GM18526 (cell line): ENCODE results near the gene CDC42EP1.

Experiments
- POLR2A ChIP-seq: IDR thresholded peaks from 3 replicates; pipeline ENCODE4 v1.6.1; 2011; ENCODE audit not compliant: insufficient read length; ENCODE audit errors: extremely low read depth

The CDC42EP1 gene

DNA sequence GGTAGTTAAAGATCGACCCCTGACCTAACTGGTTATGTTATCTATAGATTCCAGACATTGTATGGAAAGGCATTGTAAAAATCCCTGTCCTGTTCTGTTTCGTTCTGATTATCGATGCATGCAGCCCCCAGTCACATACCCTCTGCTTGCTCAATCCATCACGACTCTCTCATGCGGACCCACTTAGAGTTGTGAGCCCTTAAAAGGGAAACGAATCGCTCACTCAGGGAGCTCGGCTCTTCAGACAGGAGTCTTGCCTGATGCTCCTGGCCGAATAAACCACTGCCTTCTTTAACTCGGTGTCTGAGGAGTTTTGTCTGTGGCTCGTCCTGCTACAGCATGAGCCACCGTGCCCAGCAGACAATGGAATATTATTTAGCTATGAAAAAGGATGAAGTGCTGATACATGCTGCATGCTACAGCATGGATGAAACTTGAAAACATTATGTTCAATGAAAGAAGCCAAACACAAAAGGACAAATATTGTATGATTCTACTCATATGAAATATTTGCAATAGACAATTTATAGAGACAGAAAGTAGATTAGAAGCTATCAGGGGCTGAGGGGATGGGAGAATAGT is 31.6 kb downstream of the CDC42EP1 start:
- TF ChIP-seq POLR2A, result no peak

GRCh38 chr22:37594237-37594636 is 34.0 kb downstream of the CDC42EP1 start:
- no peak for TF ChIP-seq POLR2A

DNA sequence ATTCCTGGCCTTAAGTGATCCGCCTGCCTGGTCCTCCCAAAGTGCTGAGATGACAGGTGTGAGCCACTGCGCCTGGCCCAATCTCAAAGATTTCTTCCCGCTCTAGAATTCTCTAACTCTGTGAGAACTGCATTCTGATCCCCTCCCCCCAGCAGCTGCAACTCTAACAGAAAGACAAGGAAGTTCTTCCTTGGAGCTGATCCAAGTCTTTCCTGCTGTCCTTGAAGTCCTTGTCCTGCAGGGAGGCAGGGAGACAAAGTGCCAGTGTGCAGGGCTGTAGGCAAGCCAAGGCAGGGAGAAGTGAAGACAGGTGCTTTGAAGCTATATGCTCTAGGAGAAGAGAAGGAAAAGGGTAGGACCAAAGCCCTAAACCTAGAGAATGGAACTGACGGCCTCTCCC is 38.9 kb downstream of the CDC42EP1 start:
- TF ChIP-seq POLR2A, result no peak

- no peak for TF ChIP-seq POLR2A
Measured at GRCh38 chr22:37601203-37601539, 40.9 kb downstream of the CDC42EP1 start.

DNA sequence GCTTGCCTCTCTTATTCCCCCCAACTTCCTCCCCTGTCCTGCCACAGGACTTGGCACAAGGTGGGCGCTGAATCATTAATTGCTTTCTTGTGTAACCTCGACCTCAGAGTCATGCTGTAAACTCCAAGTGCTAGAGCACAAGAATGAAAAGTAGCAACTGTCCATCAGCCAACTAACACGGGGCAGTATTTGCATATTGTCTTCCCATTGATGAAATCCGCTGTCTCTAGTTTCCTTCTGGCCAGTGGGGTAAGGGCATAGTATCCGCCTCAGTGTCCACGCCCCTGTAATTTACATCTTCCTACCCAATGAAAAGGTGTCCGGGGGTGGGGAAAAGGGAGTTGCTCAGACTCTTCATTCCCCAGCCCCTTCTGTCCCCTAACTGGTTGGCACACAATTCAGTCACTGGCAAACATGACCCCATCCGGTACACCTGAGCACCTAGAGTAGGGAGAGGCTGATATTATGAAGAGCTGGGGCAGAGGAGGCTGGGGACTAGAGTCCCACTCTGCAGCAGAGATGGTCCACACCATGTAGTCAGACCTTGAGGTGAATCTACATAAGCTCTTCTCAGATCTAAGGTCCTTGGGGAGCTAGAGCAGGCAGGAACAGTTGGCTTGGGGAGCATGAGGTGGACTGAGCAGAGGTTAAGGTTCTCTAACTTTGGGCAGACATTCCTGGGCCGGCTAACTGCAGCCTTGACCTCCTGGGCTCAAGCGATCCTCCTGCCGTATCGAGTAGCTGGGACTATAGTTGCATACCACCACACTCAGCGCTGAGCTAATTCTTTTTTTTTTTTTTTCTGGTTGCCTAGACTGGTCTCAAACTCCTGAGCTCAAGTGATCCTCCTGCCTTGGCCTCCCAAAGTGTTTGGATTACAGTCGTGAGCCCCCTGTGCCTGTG is 41.5 kb downstream of the CDC42EP1 start:
- TF ChIP-seq POLR2A, result no peak

- TF ChIP-seq POLR2A, result no peak
Measured at GRCh38 chr22:37604074-37604473, 43.8 kb downstream of the CDC42EP1 start.

DNA sequence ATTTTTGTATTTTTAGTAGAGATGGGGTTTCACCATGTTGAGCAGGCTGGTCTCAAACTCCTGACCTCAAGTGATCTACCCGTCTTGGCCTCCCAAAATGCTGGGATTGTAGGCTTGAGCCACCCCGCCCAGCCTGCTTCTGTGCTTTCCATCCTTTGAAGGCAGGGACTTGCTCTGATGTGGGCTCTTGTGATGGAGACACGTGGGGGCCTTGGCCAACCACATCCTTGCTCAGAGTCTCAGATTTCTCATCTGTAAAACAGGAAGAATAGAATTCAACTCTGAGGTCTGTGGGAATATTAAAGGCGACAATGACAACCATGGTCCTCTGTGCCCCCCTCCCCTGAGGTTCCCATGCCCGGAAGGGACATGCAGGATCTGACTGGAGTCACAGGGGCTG is 44.6 kb downstream of the CDC42EP1 start:
- no peak for TF ChIP-seq POLR2A

GRCh38 chr22:37607010-37607934 is 47.0 kb downstream of the CDC42EP1 start:
- no peak for TF ChIP-seq POLR2A

DNA sequence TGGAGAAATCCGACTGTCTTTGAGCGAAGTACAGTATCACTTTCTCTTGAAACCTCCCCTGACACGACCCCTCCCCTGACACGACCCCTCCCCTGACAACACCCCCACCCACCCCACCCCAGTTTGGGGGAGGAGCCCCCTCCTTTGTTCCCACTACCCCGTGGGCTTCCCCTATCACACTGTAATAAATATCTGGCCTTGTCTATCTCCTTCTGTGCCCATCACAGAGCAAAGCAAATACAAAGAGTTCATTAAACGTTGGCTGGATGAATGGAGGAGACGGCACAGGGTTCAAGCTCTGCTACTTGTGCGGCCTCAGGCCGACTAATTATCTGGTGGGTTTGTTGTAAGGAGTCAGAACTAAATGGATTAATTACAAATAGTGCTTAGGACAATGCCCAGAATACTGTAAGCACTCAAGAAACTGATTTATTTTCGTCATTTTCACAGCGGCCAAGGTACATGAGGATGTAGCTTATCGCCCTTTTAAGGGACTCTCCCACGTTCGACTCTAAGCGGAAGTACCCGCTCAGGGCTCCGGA is 47.7 kb downstream of the CDC42EP1 start:
- no peak for TF ChIP-seq POLR2A

DNA sequence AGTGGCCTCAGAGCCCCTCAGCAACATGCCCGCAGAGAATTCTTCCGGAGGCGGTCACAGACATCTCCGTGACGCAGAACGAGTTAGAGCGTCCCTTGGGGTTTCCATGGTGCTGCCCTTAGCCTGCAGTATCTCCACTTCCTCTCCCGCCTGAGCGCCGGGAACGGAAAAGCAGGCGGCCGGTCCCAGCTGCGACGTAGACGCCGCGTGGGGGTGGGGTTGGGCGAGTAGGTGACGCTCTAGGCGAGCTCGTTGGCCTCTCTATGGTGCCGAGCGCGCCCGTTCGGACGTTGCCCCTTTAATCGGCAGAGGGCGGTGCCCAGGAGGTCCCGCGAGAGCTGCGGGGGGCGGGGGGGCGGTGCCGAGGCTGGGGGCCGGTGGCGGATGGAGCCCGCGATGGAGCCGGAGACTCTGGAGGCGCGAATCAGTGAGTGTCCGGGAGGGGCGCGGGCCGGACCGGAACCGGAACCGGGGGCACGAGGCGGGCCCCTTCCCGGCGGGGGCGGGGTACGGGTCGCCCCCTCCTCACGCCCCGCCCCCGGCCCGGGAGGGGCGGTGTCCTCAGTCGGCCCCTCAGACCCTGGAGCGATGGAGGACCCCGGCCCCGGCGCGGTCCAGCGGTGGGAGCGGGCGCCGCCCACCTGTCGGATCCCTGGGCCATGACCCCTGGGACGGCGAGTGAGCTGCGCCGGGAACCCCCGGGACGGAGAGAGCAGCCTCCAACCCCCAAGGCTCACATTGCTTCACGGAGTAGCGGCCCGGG is 48.4 kb downstream of the CDC42EP1 start, which contains the start of gene GGA1:
TSS of gene GGA1 (plus strand) at position 358 of the 763 bp plus-strand sequence. CDS start at position 385, 27 bp downstream.
- no peak for TF ChIP-seq POLR2A

GRCh38 chr22:37609240-37610152 is 49.2 kb downstream of the CDC42EP1 start:
- no peak for TF ChIP-seq POLR2A

DNA sequence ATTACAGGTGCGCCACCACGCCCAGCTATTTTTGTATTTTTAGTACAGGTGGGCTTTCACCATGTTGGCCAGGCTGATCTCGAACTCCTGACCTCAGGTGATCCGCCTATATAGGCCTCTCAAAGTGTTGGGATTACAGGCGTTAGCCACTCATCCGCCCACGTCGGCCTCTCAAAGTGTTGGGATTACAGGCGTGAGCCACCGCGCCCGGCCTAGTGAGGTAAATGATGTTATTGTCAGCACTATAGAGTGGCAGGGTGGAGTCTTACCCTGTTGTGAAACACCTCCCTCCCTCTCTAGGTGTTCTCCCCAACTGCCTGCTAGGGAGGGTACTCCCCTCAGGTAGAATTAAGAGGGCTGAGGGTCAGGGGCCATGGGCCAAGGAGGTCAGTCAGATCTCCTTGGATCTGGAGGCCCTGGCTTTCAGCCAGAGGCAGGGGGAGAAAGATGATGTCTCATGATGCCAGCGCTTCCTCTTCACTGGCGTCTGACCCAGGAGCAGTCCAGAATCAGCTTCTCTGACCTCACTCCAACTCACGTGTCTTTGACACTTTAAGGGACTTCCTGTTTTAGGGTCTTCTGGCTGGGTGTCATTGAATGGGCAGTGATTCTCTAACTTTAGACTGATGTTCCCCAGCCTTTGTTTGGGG is 50.3 kb downstream of the CDC42EP1 start:
- no peak for TF ChIP-seq POLR2A

DNA sequence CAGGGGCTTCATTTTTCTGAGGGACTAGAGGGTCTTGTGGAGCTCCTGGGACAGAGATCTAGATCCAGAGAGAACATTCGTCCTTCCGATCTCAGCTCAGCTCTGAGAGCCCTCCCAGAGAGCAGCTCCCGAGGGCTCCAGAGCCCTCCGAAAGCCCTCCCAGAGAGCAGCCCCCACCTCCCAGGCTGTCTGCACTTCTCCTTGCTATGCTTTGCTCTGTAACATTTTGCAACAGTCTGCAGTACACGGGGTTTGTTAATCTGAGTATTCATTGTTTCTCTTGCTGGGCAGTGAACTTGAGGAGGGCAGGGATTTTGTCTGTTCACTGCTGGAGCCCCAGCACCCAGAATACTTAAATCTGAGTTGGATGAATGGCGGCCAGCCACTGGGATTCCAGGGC is 50.9 kb downstream of the CDC42EP1 start:
- no peak for TF ChIP-seq POLR2A
